ENCODE data around the gene BFSP2. TPM values are rescaled to one million over a fixed set of nuclear protein-coding genes. Genes with fewer than 3 reads are reported as not detected.

BFSP2 gene
- total and polyA plus RNA-seq, 2 donors = not detected

- no peaks in the 10 kb centered on the region for H3K36me3 ChIP-seq (ENCODE audit: insufficient read depth)
- no peaks in the 10 kb centered on the region for H3K4me1 ChIP-seq (ENCODE audit: insufficient read depth)
- no peak overlapping the region for H3K27ac ChIP-seq (ENCODE audit: low read depth)
- 87% methylated on average over 4 of the region's 4 CpGs for WGBS
- H3K4me3 ChIP-seq (ENCODE audit: low read depth, low read length) = no peak overlapping the region
- DNase-seq (ENCODE audit: extremely low spot score) = no peak
Observed at GRCh38 chr3:133390715-133391114, 9.1 kb upstream of the BFSP2 start.

GRCh38 chr3:133393204-133393603 is 6.7 kb upstream of the BFSP2 start:
- no peak for DNase-seq (ENCODE audit: extremely low spot score)
- no peaks in the 10 kb centered on the region for H3K4me1 ChIP-seq (ENCODE audit: insufficient read depth)

GRCh38 chr3:133393691-133394474 is 6.0 kb upstream of the BFSP2 start:
- H3K4me3 ChIP-seq (ENCODE audit: low read depth, low read length) = no peak overlapping the region
- no peaks in the 10 kb centered on the region for H3K36me3 ChIP-seq (ENCODE audit: insufficient read depth)
- no peak for DNase-seq (ENCODE audit: extremely low spot score)
- no peaks in the 10 kb centered on the region for H3K4me1 ChIP-seq (ENCODE audit: insufficient read depth)
- 44% methylated on average over 7 of the region's 7 CpGs for WGBS
- H3K27ac ChIP-seq (ENCODE audit: low read depth) = no peak overlapping the region

More at GRCh38 chr3:133393204-133393603, 6.7 kb upstream of the BFSP2 start:
- Histone ChIP-seq H3K27ac (ENCODE audit: low read depth) (no peak overlapping the region), H3K4me3 (ENCODE audit: low read depth, low read length) (no peak overlapping the region), H3K36me3 (ENCODE audit: insufficient read depth) (no peaks in the 10 kb centered on the region)
- 78% methylated on average over 1 of the region's 1 CpG for WGBS

- Histone ChIP-seq H3K4me1 (ENCODE audit: insufficient read depth) (no peaks in the 10 kb centered on the region), H3K4me3 (ENCODE audit: low read depth, low read length) (no peak overlapping the region), H3K36me3 (ENCODE audit: insufficient read depth) (no peaks in the 10 kb centered on the region), H3K27ac (ENCODE audit: low read depth) (no peak overlapping the region)
- 71% methylated on average over 1 of the region's 1 CpG for WGBS
- no peak for DNase-seq (ENCODE audit: extremely low spot score)
Observed at GRCh38 chr3:133394561-133395311, 5.1 kb upstream of the BFSP2 start.

GRCh38 chr3:133396906-133397305 is 3.0 kb upstream of the BFSP2 start:
- no peak overlapping the region for H3K27ac ChIP-seq (ENCODE audit: low read depth)
- H3K4me3 ChIP-seq (ENCODE audit: low read depth, low read length) = no peak overlapping the region
- no peak for DNase-seq (ENCODE audit: extremely low spot score)
- no peaks in the 10 kb centered on the region for H3K36me3 ChIP-seq (ENCODE audit: insufficient read depth)
- no peaks in the 10 kb centered on the region for H3K4me1 ChIP-seq (ENCODE audit: insufficient read depth)
- WGBS = 82% methylated on average over 10 of the region's 10 CpGs

GRCh38 chr3:133401374-133402135 is 1.7 kb downstream of the BFSP2 start:
- Histone ChIP-seq H3K36me3 (ENCODE audit: insufficient read depth) (no peaks in the 10 kb centered on the region), H3K4me1 (ENCODE audit: insufficient read depth) (no peaks in the 10 kb centered on the region), H3K27ac (ENCODE audit: low read depth) (no peak overlapping the region), H3K4me3 (ENCODE audit: low read depth, low read length) (no peak overlapping the region)
- 52% methylated on average over 2 of the region's 2 CpGs for WGBS
- no peak for DNase-seq (ENCODE audit: extremely low spot score)

- WGBS = 79% methylated on average over 3 of the region's 3 CpGs
- H3K27ac ChIP-seq (ENCODE audit: low read depth) = no peak overlapping the region
- no peak overlapping the region for H3K4me3 ChIP-seq (ENCODE audit: low read depth, low read length)
- DNase-seq (ENCODE audit: extremely low spot score) = no peak
- H3K36me3 ChIP-seq (ENCODE audit: insufficient read depth) = no peaks in the 10 kb centered on the region
- H3K4me1 ChIP-seq (ENCODE audit: insufficient read depth) = no peaks in the 10 kb centered on the region
Observed at GRCh38 chr3:133404920-133405319, 5.1 kb downstream of the BFSP2 start.

GRCh38 chr3:133408366-133408765 is 8.5 kb downstream of the BFSP2 start:
- H3K4me3 ChIP-seq (ENCODE audit: low read depth, low read length) = no peak overlapping the region
- 77% methylated on average over 2 of the region's 2 CpGs for WGBS
- no peak for DNase-seq (ENCODE audit: extremely low spot score)
- no peak overlapping the region for H3K27ac ChIP-seq (ENCODE audit: low read depth)
- H3K36me3 ChIP-seq (ENCODE audit: insufficient read depth) = no peaks in the 10 kb centered on the region
- H3K4me1 ChIP-seq (ENCODE audit: insufficient read depth) = no peaks in the 10 kb centered on the region

- no peak for DNase-seq (ENCODE audit: extremely low spot score)
- Histone ChIP-seq H3K4me1 (ENCODE audit: insufficient read depth) (no peaks in the 10 kb centered on the region), H3K27ac (ENCODE audit: low read depth) (no peak overlapping the region), H3K36me3 (ENCODE audit: insufficient read depth) (no peaks in the 10 kb centered on the region), H3K4me3 (ENCODE audit: low read depth, low read length) (no peak overlapping the region)
- WGBS = 60% methylated on average over 2 of the region's 2 CpGs
Observed at GRCh38 chr3:133408961-133409360, 9.1 kb downstream of the BFSP2 start.

- no peak overlapping the region for H3K4me3 ChIP-seq (ENCODE audit: low read depth, low read length)
- no peaks in the 10 kb centered on the region for H3K36me3 ChIP-seq (ENCODE audit: insufficient read depth)
- no peaks in the 10 kb centered on the region for H3K4me1 ChIP-seq (ENCODE audit: insufficient read depth)
- WGBS = 84% methylated on average over 17 of the region's 17 CpGs
- DNase-seq (ENCODE audit: extremely low spot score) = no peak
- H3K27ac ChIP-seq (ENCODE audit: low read depth) = no peak overlapping the region
Observed at GRCh38 chr3:133410191-133410892, 10.5 kb downstream of the BFSP2 start.

- no peak overlapping the region for H3K27ac ChIP-seq (ENCODE audit: low read depth)
- no peaks in the 10 kb centered on the region for H3K36me3 ChIP-seq (ENCODE audit: insufficient read depth)
- H3K4me3 ChIP-seq (ENCODE audit: low read depth, low read length) = no peak overlapping the region
- no peaks in the 10 kb centered on the region for H3K4me1 ChIP-seq (ENCODE audit: insufficient read depth)
- no peak for DNase-seq (ENCODE audit: extremely low spot score)
- WGBS = 56% methylated on average over 26 of the region's 26 CpGs
Observed at GRCh38 chr3:133412183-133413132, 12.6 kb downstream of the BFSP2 start.

GRCh38 chr3:133413161-133414020 is 13.5 kb downstream of the BFSP2 start:
- H3K4me3 ChIP-seq (ENCODE audit: low read depth, low read length) = no peak overlapping the region
- no peaks in the 10 kb centered on the region for H3K4me1 ChIP-seq (ENCODE audit: insufficient read depth)
- no peak overlapping the region for H3K27ac ChIP-seq (ENCODE audit: low read depth)
- no peak for DNase-seq (ENCODE audit: extremely low spot score)
- H3K36me3 ChIP-seq (ENCODE audit: insufficient read depth) = no peaks in the 10 kb centered on the region
- 15% methylated on average over 17 of the region's 17 CpGs for WGBS
